DMS153 (cell line): Measurements from ENCODE around the gene PIGR.
A peak's percentile ranks its signal among the peaks of the same experiment; 100 is the strongest.
"Not testable (repeated sequence)": the region's sequence is repeated elsewhere in the genome, so short reads cannot be mapped to it uniquely, and the experiment has no call there.

ENCODE experiments used
- DNase-seq: peaks from one replicate; lab custom pipeline; 2025; lab: John Stamatoyannopoulos, UW

Gene PIGR

GRCh38 chr1:206932177-206932576, 14.1 kb downstream of the PIGR start:
- no peak for DNase-seq

DNA sequence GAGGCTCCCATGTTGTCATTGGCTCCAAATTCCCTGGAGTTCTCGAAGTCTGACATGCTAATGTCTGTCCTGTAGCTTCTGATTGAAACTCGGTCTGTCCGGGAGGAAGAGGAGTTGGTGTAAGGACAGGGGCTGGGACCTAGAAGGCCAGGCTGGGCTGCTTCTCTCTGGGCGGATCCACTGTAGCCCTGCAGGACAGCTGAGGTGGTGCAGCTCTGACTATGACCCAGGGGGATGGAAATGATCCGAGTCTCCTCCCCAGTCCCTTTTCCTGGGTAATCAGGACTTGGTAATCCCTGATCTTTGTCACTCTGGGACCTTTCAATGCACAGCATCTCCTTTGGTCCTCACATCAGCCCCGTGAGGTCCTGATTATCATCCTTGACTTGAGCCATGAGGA, 14.6 kb downstream of the PIGR start:
- DNase-seq: no peak

GRCh38 chr1:206930210-206930798, 16.0 kb downstream of the PIGR start:
- DNase-seq: no peak

GRCh38 chr1:206929524-206929923, 16.7 kb downstream of the PIGR start:
- DNase-seq: no peak

GRCh38 chr1:206926286-206926685, 20.0 kb downstream of the PIGR start:
- no peak for DNase-seq

DNA sequence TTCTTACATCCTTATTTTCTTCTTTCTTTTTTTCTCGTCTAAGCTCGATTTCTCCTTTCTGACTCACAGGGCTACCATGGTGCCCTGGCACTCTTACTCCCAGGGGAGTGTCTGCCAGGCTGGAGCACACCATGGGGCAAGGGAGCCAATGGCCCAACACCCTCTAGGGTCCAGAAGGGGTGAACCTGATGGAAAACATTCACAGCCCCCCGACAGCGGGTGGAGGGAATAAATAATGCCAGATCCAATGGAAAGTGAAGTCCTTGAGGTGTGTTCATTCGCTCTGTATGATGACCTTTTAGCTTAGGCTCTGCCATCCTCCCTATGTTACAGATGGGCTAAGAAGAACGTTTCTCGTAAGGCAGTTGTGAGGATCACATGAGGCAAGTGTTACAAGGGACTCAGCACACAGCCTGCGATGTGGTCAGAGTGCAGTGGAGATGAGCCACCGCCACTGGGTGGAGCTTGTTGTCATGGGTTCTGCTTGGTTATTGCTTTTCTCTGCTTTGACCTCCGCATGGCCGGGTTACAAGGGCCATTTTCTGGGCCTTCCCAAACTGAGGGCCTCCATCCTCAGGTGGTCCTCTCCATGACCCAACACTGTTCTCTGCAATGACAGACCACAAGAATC, 21.0 kb downstream of the PIGR start:
- DNase-seq: no peak

DNA sequence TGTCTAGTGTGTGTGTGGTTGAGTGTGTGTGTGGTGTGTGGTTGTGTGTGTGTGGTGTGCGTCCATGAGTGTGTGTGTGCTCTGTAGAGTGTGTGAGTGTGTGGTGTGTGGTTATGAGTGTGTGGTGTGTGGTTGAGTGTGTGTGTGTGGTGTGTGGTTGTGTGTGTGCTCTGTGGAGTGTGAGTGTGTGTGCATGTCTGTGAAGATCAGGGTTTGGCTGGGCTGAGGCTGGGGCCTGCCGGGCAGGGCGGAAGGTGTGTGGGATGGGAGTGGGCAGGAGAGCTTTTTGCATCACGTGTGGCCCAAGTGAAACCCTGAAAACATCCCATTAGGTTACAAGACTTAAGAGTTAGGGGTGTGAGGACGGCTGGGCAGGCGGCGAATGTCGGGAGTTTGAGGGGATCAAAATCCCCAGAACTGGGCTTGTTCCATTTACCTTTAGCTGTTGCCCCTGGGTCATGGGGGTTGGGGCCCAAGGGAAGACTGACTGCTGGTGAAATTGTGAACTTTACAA, 21.6 kb downstream of the PIGR start:
- no peak for DNase-seq

GRCh38 chr1:206923961-206924557, 22.2 kb downstream of the PIGR start:
- not testable (repeated sequence) for DNase-seq

GRCh38 chr1:206923009-206923960, 23.0 kb downstream of the PIGR start:
- no peak for DNase-seq

DNA sequence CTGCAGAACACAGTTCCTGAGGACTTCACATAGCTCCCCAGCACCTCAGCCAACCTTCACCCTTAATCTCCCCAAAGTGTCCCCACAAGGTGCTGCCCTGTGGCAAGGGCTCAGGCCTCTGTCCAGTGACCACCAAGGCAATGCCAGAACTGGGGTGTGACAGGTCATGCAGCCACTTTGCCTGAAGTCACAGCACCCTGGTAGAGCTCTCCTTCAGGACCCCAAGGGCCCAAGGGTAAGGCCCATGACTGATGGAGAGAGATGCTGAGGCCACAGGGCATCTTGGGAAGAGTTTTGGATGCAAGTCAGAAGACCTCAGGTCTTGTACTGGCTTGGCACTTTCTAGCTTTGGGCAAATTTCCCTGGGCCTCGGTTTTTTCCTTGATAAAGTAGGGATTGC, 23.7 kb downstream of the PIGR start:
- DNase-seq: no peak

GRCh38 chr1:206921772-206922265, 24.4 kb downstream of the PIGR start, which contains the start of gene FCMR:
TSS of gene FCMR (minus strand) at chr1:206921941. CDS start at chr1:206921854, 87 bp downstream.
- DNase-seq: peak; percentile 73

DNA sequence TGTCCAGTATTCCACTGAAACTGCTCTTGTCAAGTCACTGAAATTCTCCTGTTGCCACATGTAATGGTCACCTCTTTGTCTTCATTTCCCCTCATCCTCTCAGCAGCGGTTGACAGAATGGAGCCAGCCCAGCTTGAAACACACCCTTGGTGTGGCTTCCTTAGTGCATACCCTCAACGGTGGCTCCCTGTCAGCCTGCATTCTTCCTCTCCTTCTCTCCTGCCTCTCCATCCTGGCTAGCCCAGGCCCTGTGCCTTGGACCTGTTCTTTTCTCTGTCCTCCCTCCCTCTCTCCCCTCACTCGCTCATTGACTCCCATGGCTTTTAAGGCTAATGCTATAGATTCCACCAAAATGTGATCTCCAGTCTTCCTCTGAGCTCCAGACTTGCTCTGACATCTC, 28.2 kb downstream of the PIGR start:
- DNase-seq: no peak

DNA sequence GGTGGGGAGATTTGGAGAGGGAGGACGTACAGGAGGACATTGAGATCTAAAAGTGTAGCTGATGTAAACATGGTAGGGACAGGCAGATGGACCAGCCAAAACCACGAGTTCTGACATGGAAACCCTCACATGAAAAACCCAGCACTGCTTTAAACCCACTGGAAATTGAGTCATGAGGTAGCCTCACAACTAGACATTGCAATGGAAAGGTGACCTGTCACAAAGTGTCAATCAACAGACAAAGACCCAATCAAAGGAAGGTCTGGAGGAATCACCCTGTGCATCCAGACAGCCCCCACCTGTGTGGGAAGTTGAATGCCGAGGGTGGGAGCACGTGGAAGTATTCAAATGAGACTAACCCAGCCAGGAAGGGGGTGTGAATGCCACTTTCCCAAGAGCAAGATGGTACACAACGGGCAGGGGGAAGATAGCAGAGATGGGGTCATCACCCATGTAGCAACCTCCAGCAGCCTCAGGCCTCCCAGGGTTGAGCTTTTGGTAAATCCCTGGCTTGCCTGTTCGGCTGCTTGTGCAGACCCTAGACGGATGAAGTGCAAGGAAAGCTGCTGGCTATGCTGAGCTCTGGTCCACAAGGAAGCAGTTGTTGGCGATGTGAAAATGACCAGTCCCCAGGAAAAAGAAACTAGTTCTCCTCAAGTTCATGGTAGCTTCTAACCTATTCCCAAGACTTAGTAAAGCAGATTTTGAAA, 30.1 kb downstream of the PIGR start:
- DNase-seq: no peak

- no peak for DNase-seq
Observed at GRCh38 chr1:206915030-206915735, 31.1 kb downstream of the PIGR start.

DNA sequence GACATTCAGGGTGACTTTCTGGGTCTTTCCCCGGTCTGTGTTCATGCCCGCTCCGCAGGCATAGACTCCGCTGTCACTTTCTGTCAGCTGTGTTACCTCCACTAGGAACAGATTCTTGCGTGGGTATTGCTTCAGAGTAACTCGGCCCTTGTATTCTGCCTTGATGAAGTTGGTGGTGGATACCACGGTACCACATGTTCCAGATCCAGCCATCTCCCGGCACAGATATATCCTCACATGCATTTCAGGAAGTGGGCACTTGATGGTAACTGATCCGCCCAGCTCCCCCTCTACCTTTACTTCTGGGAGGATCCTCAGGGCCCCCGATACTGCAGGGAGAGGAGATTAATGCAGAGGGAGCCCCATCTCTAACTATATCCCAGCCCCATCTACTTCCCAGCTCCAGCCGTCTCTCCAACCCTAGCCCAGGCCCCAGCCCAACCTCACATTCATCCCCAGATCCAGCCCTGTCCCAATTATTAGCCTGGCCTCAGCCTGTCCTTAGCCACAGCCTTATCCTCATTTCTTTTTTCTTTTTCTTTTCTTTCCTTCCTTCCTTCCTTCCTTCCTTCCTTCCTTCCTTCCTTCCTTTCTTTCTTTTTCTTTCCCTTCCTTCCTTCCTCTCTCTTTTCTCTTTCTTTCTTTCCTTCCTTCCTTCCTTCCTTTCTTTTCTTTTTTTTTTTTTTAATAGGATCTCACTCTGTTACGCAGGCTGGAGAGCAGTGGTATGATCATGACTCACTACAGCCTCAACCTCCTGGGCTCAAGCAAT, 32.3 kb downstream of the PIGR start:
- no peak for DNase-seq

- DNase-seq: peak; percentile 81
Observed at GRCh38 chr1:206912445-206913095, 33.7 kb downstream of the PIGR start.

- DNase-seq: peak; percentile 49
Observed at GRCh38 chr1:206911064-206911663, 35.1 kb downstream of the PIGR start.

DNA sequence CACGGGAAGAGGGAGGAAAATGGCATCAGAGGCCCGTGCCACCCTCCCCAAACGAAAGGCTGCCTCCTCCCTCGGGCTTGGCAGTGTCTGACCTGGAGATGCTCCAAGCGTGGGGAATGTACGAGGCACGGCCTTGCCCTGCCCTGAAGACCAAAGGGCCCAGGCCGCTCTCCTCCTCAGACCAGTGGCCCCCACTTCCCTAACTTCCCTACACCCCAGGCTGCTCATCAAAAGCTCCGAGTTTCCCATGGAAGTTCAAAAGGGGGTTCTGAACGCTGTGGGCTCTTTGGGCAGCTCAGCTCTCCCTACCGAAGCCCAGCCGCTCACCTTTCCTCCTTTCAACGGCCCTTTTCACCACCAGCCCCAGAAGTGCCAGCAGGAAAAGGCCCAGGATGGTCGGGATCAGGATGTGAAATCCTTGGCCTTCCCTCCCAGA, 36.4 kb downstream of the PIGR start:
- no peak for DNase-seq
